Left colon (tissue), 2 donors: ENCODE results near the gene TPI1. TPM values are rescaled to one million over a fixed set of nuclear protein-coding genes. Genes with fewer than 3 reads are reported as not detected.

Source experiments
- ATAC-seq: fragments of 200-7000 bp; cut with Tn5 transposase; one replicate; pipeline ENCODE4 v1.9.1; 2020; ENCODE audit warnings: mild to moderate bottlenecking, moderate library complexity
- DNase-seq, 2 donors: peaks; one replicate each; pipeline ENCODE4 v3.0.0-alpha.2; 2020
- intact Hi-C, 2 donors: fragments of 100-400 bp; cut with DNase I in 1 of 2; cut with micrococcal nuclease in 1 of 2; formaldehyde crosslinking; loops; one replicate each; pipeline versions ENCODE4 v1.11.2 to v1.14.0; 2022; cut with DNase I, micrococcal nuclease
- long read RNA-seq: library from polyadenylated mRNA; unstranded; transcript quantifications from one replicate; pipeline ENCODE4 v2.0.0, GENCODE V29; 2021
- total RNA-seq, 2 donors: library from RNA; stranded (reverse); fragmentation: NEBNext Ultra II Directional; extraction: Animal tissue kit (Norgen Biotek cat#: 25700); gene quantifications; one replicate each; pipeline ENCODE4 v1.2.1, GENCODE V29; 2021
- donor health status: DM: no; HTN: no; CAD: no.
- donor health status: DM: yes; HTN: yes; CAD: no.

The TPI1 gene
- total RNA-seq: 100 to 1,000 TPM; 702 to 720 TPM
- long read RNA-seq, transcript TPI1-201 (7 exons, 1,763 nt): major isoform, 1,583 of 1,687 reads
- long read RNA-seq, transcript TPI1-204 (2 exons, 427 nt): minor isoform, 6 of 1,687 reads
- long read RNA-seq, partial matches to known transcripts: 47 of 1,687 reads
- long read RNA-seq, other reads (novel, unspliced or antisense): 51 of 1,687 reads

- ATAC-seq: peak; percentile 68
- peak; percentile 87 to 88 for DNase-seq
- intact Hi-C loops: no loop called here
Observed at GRCh38 chr12:6867413-6868210, at the start of gene TPI1. TPI1 (plus strand) TSS chr12:6867531; CDS start chr12:6867567, 36 bp downstream.

GRCh38 chr12:6817662-6818157 lies 49.6 kb upstream of the TPI1 start:
- DNase-seq: no peak

GRCh38 chr12:6818222-6818621 lies 49.1 kb upstream of the TPI1 start:
- intact Hi-C loops: no loop called here
- no peak for DNase-seq
- no peak for ATAC-seq

More at GRCh38 chr12:6817662-6818157, 49.6 kb upstream of the TPI1 start:
- ATAC-seq: no peak
- intact Hi-C loops: no loop called here

- DNase-seq (no peak), ATAC-seq (no peak)
- intact Hi-C loops: no loop called here
Observed at GRCh38 chr12:6818645-6819044, 48.7 kb upstream of the TPI1 start.

GRCh38 chr12:6819106-6820030 lies 48.0 kb upstream of the TPI1 start:
- intact Hi-C loops: loop anchor here in 1 of 2 donors (10.0 kb wide), 1 partner anchor 65 kb away; the partner anchor contains the start of gene MLF2
- no peak for ATAC-seq
- DNase-seq: no peak

- intact Hi-C loops: loop anchor here in 1 of 2 donors (10.0 kb wide), 1 partner anchor 65 kb away; the partner anchor contains the start of gene MLF2
- ATAC-seq (no peak), DNase-seq (no peak)
Observed at GRCh38 chr12:6820166-6820565, 47.2 kb upstream of the TPI1 start.

GRCh38 chr12:6821591-6822425 lies 45.5 kb upstream of the TPI1 start, which contains the start of gene GPR162:
GPR162 (plus strand) TSS chr12:6821821; CDS start chr12:6823899, 2,078 bp downstream.
- intact Hi-C loops: loop anchor here in 1 of 2 donors (10.0 kb wide), 1 partner anchor 67 kb away; the partner anchor contains the start of gene MLF2
- DNase-seq: peak in 1 of 2 donors; percentile 46
- ATAC-seq: peak; percentile 26

GRCh38 chr12:6822426-6823135 lies 44.8 kb upstream of the TPI1 start:
- ATAC-seq: no peak
- intact Hi-C loops: loop anchor here in 1 of 2 donors (10.0 kb wide), 1 partner anchor 68 kb away; the partner anchor contains the start of gene MLF2
- DNase-seq: no peak

GRCh38 chr12:6823182-6824084 lies 43.9 kb upstream of the TPI1 start:
- no peak for DNase-seq
- ATAC-seq: no peak
- intact Hi-C loops: loop anchor here in 1 of 2 donors (10.0 kb wide), 1 partner anchor 69 kb away; the partner anchor contains the start of gene MLF2

- ATAC-seq (no peak), DNase-seq (peak in 1 of 2 donors; percentile 29)
- intact Hi-C loops: loop anchor here in 1 of 2 donors (10.0 kb wide), 1 partner anchor 69 kb away; the partner anchor contains the start of gene MLF2
Observed at GRCh38 chr12:6824085-6824775, 43.1 kb upstream of the TPI1 start.

GRCh38 chr12:6824901-6825381 lies 42.4 kb upstream of the TPI1 start:
- no peak for DNase-seq
- no peak for ATAC-seq
- intact Hi-C loops: loop anchor here (5.0 to 10.0 kb wide), 2 partner anchors 70 to 88 kb away; partner anchors contain the start of gene MLF2 (in 1 of the 2)

- DNase-seq (peak; percentile 71 to 88), ATAC-seq (peak; percentile 79)
- intact Hi-C loops: loop anchor here (5.0 to 10.0 kb wide), 2 partner anchors 71 to 88 kb away; partner anchors contain the start of gene MLF2 (in 1 of the 2)
Observed at GRCh38 chr12:6825398-6826124, 41.8 kb upstream of the TPI1 start.

- no peak for ATAC-seq
Observed at GRCh38 chr12:6826125-6826733, 41.1 kb upstream of the TPI1 start.

More at GRCh38 chr12:6826125-6826733, 41.1 kb upstream of the TPI1 start:
- intact Hi-C loops: loop anchor here (5.0 to 10.0 kb wide), 2 partner anchors 71 to 89 kb away; partner anchors contain the start of gene MLF2 (in 1 of the 2)
- no peak for DNase-seq
